Endodermal cell (in vitro differentiated cells): ENCODE results near the gene CNDP2. TPM values are rescaled to one million over a fixed set of nuclear protein-coding genes. Genes with fewer than 3 reads are reported as not detected.
A peak's percentile ranks its signal among the peaks of the same experiment; 100 is the strongest.

Experiments
- DNase-seq: peaks from one replicate; pipeline ENCODE4 v3.0.0-alpha.2; 2017
- H3K27ac ChIP-seq: 2 replicates; pipeline ENCODE4 v1.5.1; 2013; ENCODE audit warnings: mild to moderate bottlenecking, low read depth, low read length, moderate library complexity
- H3K27me3 ChIP-seq: 2 replicates; pipeline ENCODE4 v1.6.1; 2013; ENCODE audit warnings: mild to moderate bottlenecking, low read length, moderate library complexity; ENCODE audit not compliant: insufficient read depth, control insufficient read depth, poor library complexity, severe bottlenecking
- H3K36me3 ChIP-seq: 2 replicates; pipeline ENCODE4 v1.7.0; 2013; ENCODE audit warnings: mild to moderate bottlenecking, low read length, moderate library complexity; ENCODE audit not compliant: control insufficient read depth, insufficient read depth
- H3K4me1 ChIP-seq: one replicate; pipeline ENCODE4 v1.7.0; 2013; ENCODE audit warnings: low read length; ENCODE audit not compliant: control insufficient read depth, insufficient read depth
- H3K4me3 ChIP-seq: 2 replicates; pipeline ENCODE4 v1.5.1; 2013; ENCODE audit warnings: mild to moderate bottlenecking, low read length, moderate library complexity
- H3K9ac ChIP-seq: 2 replicates; pipeline ENCODE4 v1.6.1; 2013; ENCODE audit warnings: mild to moderate bottlenecking, low read length, moderate library complexity; ENCODE audit not compliant: poor library complexity, severe bottlenecking; ENCODE audit errors: extremely low read depth
- H3K9me3 ChIP-seq: 2 replicates; pipeline ENCODE4 v1.6.1; 2013; ENCODE audit warnings: mild to moderate bottlenecking, low read length, moderate library complexity; ENCODE audit not compliant: control insufficient read depth
- H3K27ac Mint-ChIP-seq: 2 replicates; pipeline ENCODE4 v1.8.0; 2020; ENCODE audit warnings: mixed read lengths
- H3K27me3 Mint-ChIP-seq: 2 replicates; pipeline ENCODE4 v1.8.0; 2021; ENCODE audit warnings: mild to moderate bottlenecking, mixed read lengths; ENCODE audit not compliant: insufficient read depth
- H3K36me3 Mint-ChIP-seq: 2 replicates; pipeline ENCODE4 v1.8.0; 2020; ENCODE audit warnings: low read depth, mixed read lengths
- H3K4me1 Mint-ChIP-seq: 2 replicates; pipeline ENCODE4 v1.8.0; 2020; ENCODE audit warnings: mixed read lengths
- H3K4me3 Mint-ChIP-seq: 2 replicates; pipeline ENCODE4 v1.8.0; 2020; ENCODE audit warnings: mild to moderate bottlenecking, moderate library complexity, mixed read lengths
- H3K9me3 Mint-ChIP-seq: 2 replicates; pipeline ENCODE4 v1.8.0; 2020; ENCODE audit warnings: mild to moderate bottlenecking, mixed read lengths
- WGBS, 2 experiments: methylation state at CpG; one replicate each; pipeline versions ENCODE4 v1.1.5 to v1.1.7; 2013; ENCODE audit warnings: missing lambda C conversion rate in 2 of 2, mixed read lengths in 1 of 2; ENCODE audit not compliant: insufficient coverage in 1 of 2, insufficient read length in 1 of 2; 5-methylcytosine and 5-hydroxymethylcytosine counted together
- total RNA-seq, 2 donors: library from RNA; stranded (reverse); fragmentation: NEBNext Ultra II Directional in 1 of 2; extraction: Animal tissue kit (Norgen Biotek cat#: 25700) in 1 of 2; gene quantifications; 2 replicates in 1 of 2; 3 replicates in 1 of 2; pipeline ENCODE4 v1.2.1, GENCODE V29; 2021
- TF ChIP-seq, protein P1 (sequence below): fragments of 200-600 bp; sonication (generic); conservative IDR thresholded peaks from 2 replicates; pipeline ENCODE4 v1.5.0; 2021; ENCODE audit warnings: antibody characterized with exemption, mild to moderate bottlenecking

Gene CNDP2
- total RNA-seq, 2 donors from 2014 or later: 385 to 416 TPM

DNA sequence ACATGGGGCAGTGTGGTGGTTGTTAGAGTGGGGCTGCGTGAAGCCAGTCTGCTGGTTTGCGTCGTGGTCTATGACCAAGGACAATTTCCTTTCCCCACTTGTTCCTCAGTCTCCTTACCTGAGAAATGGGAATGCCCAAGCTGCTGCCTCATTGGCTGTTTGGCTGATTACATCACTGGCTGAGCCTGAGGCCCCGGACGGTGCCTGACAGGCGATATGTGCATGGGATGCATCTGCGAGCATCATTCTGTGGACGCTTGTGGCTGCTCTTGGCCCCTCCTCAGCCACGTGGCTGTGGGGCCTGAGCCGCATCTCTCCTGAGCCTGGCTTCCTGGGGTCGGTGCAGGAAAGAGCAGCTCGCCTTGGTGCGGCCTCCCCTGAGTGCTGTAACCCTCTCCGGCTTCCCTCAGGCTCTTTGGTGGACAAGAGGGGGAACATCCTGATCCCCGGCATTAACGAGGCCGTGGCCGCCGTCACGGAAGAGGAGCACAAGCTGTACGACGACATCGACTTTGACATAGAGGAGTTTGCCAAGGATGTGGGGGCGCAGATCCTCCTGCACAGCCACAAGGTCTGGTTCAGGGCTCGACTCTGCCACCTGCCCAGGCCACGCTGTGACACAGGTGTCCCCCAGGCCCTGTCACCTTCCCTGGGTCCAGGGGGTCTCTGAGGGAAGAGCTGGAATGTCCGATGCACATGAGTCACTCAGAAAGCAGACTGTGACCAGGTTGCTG, 17.2 kb downstream of the CNDP2 start:
- Mint-ChIP-seq H3K9me3 (no peaks in the 10 kb centered on the region), H3K27ac (no peak overlapping the region), H3K4me3 (no peak overlapping the region), H3K4me1 (peaks cover 11% of the 10 kb centered on the region), H3K27me3 (no peaks in the 10 kb centered on the region), H3K36me3 (peaks cover 79% of the 10 kb centered on the region)
- no peaks in the 10 kb centered on the region for H3K9me3 ChIP-seq
- WGBS, 2 experiments: 94 to 96% methylated on average over 22 to 27 of the region's 27 CpGs
- no peak overlapping the region for H3K27ac ChIP-seq
- H3K27me3 ChIP-seq: no peaks in the 10 kb centered on the region
- DNase-seq: no peak
- H3K4me3 ChIP-seq: no peak overlapping the region
- H3K9ac ChIP-seq: no peak overlapping the region
- H3K4me1 ChIP-seq: peaks cover 12% of the 10 kb centered on the region
- TF ChIP-seq, protein P1, sequence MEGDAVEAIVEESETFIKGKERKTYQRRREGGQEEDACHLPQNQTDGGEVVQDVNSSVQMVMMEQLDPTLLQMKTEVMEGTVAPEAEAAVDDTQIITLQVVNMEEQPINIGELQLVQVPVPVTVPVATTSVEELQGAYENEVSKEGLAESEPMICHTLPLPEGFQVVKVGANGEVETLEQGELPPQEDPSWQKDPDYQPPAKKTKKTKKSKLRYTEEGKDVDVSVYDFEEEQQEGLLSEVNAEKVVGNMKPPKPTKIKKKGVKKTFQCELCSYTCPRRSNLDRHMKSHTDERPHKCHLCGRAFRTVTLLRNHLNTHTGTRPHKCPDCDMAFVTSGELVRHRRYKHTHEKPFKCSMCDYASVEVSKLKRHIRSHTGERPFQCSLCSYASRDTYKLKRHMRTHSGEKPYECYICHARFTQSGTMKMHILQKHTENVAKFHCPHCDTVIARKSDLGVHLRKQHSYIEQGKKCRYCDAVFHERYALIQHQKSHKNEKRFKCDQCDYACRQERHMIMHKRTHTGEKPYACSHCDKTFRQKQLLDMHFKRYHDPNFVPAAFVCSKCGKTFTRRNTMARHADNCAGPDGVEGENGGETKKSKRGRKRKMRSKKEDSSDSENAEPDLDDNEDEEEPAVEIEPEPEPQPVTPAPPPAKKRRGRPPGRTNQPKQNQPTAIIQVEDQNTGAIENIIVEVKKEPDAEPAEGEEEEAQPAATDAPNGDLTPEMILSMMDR: no peak
- peaks cover 87% of the 10 kb centered on the region for H3K36me3 ChIP-seq

DNA sequence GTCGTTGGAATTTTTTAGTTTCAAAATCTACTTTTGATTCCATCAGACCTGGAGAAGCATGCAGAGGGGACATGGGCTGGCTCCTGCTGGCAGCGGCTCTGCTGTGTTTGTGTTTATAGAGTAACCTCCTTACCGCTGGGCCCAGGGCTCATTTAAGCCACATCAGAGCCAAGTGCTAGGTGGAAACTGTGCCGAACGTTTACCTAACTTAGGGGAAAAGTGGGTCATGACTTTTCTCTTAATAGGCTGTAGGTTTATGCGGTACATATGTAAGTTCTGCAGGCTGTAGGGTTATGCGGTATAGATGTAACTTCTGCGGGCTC, 17.7 kb downstream of the CNDP2 start:
- Mint-ChIP-seq H3K4me3 (no peak overlapping the region), H3K9me3 (no peaks in the 10 kb centered on the region), H3K27ac (no peak overlapping the region), H3K36me3 (peaks cover 85% of the 10 kb centered on the region), H3K27me3 (no peaks in the 10 kb centered on the region), H3K4me1 (peaks cover 9% of the 10 kb centered on the region)
- TF ChIP-seq, protein P1: no peak
- no peak overlapping the region for H3K27ac ChIP-seq
- no peak overlapping the region for H3K9ac ChIP-seq
- peaks cover 92% of the 10 kb centered on the region for H3K36me3 ChIP-seq
- no peaks in the 10 kb centered on the region for H3K9me3 ChIP-seq
- no peak for DNase-seq
- WGBS, 2 experiments: 94 to 97% methylated on average over 8 of the region's 8 CpGs
- peaks cover 12% of the 10 kb centered on the region for H3K4me1 ChIP-seq
- H3K27me3 ChIP-seq: no peaks in the 10 kb centered on the region
- no peak overlapping the region for H3K4me3 ChIP-seq

DNA sequence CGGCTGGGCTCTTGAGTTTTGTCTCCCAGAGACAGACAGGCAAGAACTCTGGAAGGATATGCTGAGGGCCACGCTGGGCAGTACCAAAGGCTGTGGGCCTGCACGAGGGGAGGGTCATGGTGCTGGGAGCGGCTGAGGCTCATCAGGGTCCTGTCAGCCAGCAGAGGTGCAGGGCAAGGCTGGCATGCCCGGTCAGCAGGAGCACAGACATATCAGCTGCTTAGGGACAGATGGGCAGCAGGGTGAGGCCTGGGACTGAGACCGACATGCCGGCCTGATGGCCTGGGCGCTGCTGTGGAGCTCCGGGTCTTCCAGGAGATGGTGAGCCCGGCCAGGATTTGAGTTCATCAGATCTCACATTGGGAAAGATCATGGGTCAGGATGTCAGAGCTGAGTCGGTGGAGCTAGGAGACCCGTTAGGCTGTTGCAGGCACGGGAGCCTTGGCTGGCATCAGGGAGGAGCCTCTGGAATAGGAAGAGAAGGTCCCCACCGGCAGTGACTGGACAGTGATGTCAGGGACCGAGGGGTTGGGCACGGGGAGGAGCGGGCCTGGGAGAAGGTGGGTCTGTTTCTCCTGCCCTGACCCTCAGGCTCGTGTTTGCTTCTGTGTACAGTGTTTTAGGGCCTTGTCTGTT, 18.8 kb downstream of the CNDP2 start:
- DNase-seq: no peak
- Mint-ChIP-seq H3K27ac (peak overlapping the region; percentile 60), H3K4me3 (no peak overlapping the region), H3K4me1 (peaks cover 3% of the 10 kb centered on the region), H3K27me3 (no peaks in the 10 kb centered on the region), H3K9me3 (peaks cover 1% of the 10 kb centered on the region), H3K36me3 (peaks cover 88% of the 10 kb centered on the region)
- H3K4me1 ChIP-seq: peaks cover 3% of the 10 kb centered on the region
- no peak overlapping the region for H3K9ac ChIP-seq
- WGBS, 2 experiments: 94% methylated on average over 9 to 18 of the region's 18 CpGs
- peaks cover 95% of the 10 kb centered on the region for H3K36me3 ChIP-seq
- H3K27ac ChIP-seq: no peak overlapping the region
- H3K4me3 ChIP-seq: no peak overlapping the region
- TF ChIP-seq, protein P1: no peak
- no peaks in the 10 kb centered on the region for H3K9me3 ChIP-seq
- no peaks in the 10 kb centered on the region for H3K27me3 ChIP-seq
